ENCODE results near the gene TSHZ2.
"Not testable (repeated sequence)": the region's sequence is repeated elsewhere in the genome, so short reads cannot be mapped to it uniquely, and the experiment has no call there.

Gene TSHZ2

GRCh38 chr20:53436927-53437326 lies 464.8 kb downstream of the TSHZ2 start:
- DNase-seq: not testable (repeated sequence)

- no peak for DNase-seq
These were observed 466.2 kb downstream of the TSHZ2 start for GRCh38 chr20:53438368-53438767.

GRCh38 chr20:53439046-53439445 lies 466.9 kb downstream of the TSHZ2 start:
- no peak for DNase-seq

DNA sequence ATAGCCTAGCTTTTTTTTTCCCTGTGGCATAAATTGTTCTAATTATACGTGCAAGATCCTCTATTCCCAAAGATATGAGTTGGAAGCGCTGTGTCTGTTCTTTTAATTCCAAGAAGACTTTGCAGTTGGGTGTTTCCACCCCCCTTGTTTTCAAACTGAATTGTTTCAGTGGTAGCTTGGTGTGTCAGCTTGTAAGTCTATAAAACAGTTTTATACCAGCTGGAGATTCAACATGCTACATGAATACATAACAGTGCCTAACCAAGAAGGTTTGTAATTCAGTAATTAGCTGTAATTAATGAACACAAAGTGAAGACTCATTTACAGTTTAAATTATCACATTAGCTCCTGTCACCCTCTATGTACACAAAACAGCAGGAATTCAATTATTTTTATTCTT lies 467.5 kb downstream of the TSHZ2 start:
- DNase-seq: no peak

DNA sequence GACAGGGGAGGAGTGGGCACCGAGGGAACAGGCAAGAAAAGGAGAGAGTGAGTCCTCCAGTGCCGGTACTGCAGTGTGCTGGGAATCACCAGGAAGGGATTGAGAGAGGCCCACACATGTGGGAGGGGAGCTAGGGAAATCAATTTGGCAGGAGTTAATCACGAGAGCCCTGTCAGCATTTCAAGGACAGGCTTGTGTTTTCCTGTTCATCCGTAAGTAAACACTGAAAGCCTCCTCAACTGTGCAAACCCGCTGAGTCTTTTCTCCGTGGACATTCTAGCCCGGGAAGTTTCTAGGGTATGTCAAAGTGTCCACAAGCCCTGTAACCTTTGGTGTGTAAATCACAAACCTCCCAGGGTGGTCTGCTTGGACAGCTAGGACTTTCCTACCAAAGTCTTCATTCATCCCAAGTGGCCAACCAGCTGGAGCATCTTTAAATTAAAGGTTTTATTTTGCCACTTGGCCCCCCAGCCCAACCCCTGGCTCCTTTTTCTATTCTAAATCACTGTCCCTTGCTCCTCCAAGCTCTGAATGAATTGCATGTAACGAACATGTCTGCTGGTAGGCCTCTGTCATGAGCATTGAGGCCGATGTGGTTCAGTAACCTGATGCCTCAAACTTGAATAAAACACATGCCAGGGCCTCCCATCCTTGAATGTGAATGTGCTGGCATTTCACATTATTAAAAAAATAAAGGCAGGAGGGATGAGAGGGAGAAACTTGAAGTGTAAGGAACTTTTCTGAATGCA lies 472.4 kb downstream of the TSHZ2 start:
- no peak for DNase-seq

GRCh38 chr20:53445321-53445731 lies 473.2 kb downstream of the TSHZ2 start:
- no peak for DNase-seq

GRCh38 chr20:53445932-53446331 lies 473.8 kb downstream of the TSHZ2 start:
- no peak for DNase-seq

DNA sequence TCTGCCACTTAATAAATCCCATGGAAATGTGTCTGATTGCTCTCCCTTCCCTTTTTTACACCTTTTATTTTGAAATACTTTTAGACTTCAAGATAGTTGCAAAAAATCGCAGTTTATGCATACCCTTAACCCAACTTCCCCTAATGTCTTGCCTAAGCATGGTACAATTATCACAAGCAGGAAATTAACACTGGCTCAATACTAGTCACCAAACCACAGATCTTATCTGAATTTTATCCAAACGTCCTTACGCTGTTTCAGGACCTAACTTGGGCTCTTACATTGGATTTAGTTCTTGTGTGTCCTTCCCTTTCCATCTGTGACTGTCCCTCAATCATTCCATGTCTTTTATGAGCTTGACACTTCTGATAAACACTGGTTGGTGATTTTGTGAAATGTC lies 475.2 kb downstream of the TSHZ2 start:
- peak in 1 of 3 donors; percentile 4 for DNase-seq

DNA sequence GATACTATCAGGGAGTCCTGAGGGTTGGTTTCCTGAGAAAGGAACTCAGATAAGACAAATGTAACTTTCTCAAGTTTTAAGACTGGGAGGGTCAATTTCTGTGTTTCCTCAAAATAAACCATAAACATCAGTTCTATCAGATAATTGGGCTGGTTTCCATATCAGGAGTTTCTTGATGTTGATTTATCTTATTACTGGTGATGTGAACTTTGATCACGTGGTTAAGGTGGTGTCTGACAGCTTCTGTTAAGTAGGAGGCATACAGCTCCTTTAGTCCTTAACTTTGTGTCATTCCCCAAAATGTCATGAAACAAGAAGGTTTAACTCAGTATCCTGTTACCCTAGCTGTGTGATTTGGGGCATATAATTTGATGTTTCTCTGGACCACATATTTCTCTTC lies 476.3 kb downstream of the TSHZ2 start:
- no peak for DNase-seq

DNA sequence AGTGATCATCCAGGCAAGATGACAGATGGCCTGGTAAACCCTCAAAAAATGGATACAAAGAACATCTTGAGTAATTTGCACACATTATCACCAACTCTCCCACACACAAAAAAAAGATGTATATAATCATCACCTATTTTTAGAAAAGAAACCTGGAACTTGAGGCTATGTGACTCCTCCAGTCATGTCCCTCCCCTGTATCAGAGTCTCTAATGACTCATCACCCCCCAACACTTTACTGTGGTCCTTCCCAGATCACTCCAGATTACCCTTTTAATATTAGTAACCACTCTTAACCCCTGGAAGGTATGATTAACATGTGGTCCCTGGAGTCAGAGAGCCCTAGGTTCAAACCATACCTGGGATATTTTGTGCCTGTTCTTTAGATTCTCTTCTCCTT lies 476.7 kb downstream of the TSHZ2 start:
- no peak for DNase-seq

- DNase-seq: no peak
These were observed 480.9 kb downstream of the TSHZ2 start for GRCh38 chr20:53453076-53453475.

- DNase-seq: no peak
These were observed 482.6 kb downstream of the TSHZ2 start for GRCh38 chr20:53454675-53455276.

DNA sequence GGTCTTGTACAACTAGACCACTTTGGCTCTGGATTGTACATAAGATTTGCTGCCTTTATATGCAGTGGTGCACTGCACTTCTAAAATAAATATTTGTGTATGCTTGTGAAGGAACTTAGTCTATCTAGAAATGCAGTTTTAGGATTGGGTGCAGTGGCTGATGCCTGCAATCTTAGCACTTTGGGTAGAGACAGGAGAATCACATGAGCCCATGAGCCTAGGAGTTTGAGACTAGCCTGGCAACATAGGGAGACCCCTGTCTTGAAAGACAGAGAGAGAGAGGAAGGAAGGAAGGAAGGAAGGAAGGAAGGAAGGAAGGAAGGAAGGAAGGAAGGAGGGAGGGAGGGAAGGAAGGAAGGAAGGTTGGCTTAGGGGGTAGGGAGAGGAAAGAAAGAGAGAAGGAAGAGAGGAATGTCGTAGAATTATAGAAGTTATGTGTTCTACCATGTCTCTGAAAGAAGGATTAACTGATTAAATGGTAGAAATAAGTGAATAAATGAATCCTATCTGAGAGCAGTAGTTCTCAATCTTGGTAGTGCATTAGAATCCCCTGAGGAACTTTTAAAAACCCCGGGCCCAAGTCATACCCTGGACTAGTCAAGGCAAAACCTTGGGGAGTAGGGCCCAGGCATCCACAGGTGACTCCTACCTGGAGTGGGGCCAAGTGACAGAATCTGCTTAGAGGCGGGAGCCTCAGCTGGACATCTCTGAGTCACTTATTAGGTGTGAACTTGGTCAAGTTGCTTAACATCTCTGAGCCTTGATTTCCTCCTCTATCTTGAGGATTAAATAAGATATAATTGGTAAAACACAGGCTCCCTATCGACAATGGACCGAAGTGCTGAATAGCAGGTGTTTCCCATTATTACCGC lies 491.2 kb downstream of the TSHZ2 start:
- no peak for DNase-seq

- no peak for DNase-seq
These were observed 494.1 kb downstream of the TSHZ2 start for GRCh38 chr20:53466279-53466678.

GRCh38 chr20:53468587-53468986 lies 496.4 kb downstream of the TSHZ2 start:
- DNase-seq: peak; percentile 66 to 87 (median 86)

- not testable (repeated sequence) for DNase-seq
These were observed 500.7 kb downstream of the TSHZ2 start for GRCh38 chr20:53472859-53473258.

DNA sequence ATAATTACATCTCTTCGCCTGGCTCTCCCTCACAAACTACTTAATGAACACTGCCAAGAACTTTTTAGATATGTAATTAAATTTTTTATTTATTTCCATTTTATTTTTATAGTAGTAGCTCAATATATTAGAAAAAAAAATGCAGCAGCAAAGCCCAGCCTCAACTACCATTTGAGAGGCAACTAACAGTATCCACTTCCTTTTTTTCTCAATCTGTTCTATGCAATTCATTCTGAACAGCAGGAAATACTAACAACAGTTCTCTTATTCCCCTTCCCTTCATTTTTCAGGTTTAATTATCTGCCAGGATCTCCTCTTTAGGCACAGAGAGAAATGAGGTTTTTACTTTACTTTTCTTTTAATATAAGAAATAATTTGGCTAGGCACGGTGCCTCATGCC lies 508.8 kb downstream of the TSHZ2 start:
- no peak for DNase-seq

DNA sequence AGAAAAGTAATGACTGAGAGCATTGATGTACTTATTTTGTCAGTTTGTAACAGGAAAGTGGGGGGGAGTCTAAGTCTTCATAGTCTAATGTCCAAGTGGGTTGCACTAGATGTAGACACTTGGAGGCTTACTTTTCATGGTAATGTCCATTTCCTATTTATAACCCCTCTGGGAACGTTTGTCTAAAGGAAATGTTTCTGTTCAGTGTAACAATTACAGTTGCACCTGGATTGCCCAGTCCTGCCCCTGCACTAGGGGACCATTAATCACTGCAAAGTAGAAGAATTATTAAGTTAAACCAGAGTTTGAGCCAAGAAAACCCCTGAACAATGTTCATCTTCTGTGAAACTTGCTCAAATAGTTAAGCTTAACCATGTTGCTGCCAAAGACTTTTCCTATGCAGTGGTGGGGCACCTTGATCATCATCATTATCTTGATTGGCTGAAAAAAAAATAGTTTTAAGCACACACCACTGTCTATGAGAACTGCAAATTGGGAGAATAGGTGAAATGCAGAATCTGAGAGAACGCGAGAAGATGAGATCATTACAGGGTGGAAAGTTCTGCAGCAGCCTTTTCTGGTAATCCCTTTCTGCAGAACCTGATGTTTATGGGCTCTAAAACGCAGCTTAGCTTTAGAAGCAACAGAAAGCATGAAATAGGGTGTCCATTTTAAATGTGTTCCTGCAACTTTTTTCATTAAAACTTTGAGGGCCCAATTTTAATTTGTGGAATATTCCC lies 515.5 kb downstream of the TSHZ2 start:
- no peak for DNase-seq

- DNase-seq: no peak
These were observed 516.7 kb downstream of the TSHZ2 start for GRCh38 chr20:53488775-53489272.

GRCh38 chr20:53489528-53489927 lies 517.4 kb downstream of the TSHZ2 start:
- no peak for DNase-seq

DNA sequence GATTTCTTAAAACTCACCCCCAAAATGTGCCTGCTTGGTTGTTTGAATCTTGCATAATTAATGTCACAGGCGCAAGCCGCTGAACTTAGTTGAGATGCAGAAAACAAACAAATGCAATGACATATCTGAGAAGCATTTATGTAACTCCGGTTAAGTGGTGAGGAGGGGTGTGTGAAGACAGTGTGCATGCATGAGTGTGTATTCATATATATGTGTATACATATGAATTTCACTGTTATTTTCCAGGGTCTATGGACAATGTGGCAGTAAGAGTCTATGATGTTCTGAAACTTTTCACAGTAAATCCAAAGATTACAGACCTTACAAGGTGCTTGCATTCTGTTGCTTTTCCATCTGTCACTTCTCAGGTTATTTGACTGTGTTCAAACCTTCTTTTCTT lies 518.5 kb downstream of the TSHZ2 start:
- DNase-seq: no peak

DNA sequence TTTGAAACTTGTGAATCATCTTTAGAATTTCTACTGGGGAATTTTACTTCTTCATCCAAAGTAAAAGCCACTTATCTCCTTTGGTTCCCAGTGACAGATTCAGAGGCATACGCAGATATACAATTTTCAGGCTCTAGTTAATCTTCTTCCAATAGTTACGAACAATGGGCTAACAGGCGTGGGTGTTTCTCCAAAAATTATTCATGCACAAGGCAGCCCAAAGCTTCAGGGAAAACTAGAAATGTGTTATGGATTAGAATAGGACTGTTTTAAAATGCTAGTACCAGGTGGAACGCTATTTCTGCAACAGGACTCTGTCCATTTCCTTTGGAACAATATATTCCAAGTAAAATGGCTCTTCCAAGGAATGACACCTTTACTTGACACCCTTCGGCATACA lies 519.3 kb downstream of the TSHZ2 start:
- DNase-seq: no peak

GRCh38 chr20:53492212-53492611 lies 520.1 kb downstream of the TSHZ2 start:
- peak in 1 of 3 donors; percentile 3 for DNase-seq
